Stimulated activated CD8-positive, alpha-beta memory T cell treated with anti-CD3 and anti-CD28 coated beads, Interleukin-4, amount 100 ng/mL, for 4 hours (primary cell): ENCODE data around the gene ENPP3.
"Not testable (repeated sequence)": the region's sequence is repeated elsewhere in the genome, so short reads cannot be mapped to it uniquely, and the experiment has no call there.

Experiments
- DNase-seq, 2 donors: peaks; one replicate each; pipeline ENCODE4 v3.0.0-alpha.2; 2020; ENCODE audit warnings: low read depth in 2 of 2, low spot score in 1 of 2

The ENPP3 gene

DNA sequence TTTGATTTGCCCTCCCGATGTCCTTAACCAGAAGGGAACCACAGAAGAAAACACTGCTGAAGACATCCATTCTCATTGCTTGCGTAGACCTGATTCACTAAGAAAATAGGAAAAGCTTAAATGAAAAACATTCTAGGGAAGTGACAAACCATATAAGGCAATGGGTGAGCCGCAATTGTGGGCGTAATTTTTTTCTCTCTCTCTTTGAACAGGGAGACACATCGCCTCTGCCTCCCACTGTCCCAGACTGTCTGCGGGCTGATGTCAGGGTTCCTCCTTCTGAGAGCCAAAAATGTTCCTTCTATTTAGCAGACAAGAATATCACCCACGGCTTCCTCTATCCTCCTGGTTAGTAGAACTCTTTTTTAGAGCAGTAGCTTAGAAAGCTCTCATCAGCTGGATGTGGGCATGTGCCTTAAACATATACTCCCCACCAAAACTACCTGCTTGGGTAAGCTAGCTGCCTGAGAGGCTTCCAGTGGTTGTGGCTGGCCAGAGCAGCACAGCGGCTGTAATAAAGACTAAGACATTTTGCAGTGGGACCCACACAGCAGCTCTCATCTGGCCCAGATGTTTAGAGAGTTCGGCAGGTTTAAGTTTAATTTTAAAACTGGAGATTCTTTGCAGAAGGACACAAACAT is 96.4 kb downstream of the ENPP3 start:
- no peak for DNase-seq

DNA sequence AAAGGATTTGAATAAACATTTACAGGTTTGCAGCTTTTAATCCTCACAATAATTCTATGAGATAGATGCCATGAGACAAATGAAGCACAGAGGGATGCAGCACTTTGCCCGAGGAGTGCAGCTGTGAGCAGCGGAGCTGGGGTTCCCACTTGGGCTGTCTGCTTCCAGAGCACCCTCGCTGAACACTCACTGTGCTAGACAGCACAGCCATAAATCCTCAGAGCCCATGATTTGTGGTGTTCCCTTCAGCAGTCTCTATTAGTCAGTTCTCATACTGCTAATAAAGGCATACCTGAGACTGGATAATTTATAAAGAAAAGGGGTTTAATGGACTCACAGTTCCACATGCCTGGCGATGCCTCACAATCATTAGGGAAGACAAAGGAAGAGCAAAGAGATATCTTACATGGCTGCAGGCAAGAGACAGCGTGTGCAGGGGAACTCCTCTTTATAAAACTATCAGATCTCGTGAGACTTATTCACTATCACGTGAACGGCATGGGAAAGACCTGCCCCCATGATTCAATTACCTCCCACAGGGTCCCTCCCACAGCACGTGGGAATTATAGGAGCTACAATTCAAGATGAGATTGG is 99.0 kb downstream of the ENPP3 start:
- DNase-seq: no peak

DNA sequence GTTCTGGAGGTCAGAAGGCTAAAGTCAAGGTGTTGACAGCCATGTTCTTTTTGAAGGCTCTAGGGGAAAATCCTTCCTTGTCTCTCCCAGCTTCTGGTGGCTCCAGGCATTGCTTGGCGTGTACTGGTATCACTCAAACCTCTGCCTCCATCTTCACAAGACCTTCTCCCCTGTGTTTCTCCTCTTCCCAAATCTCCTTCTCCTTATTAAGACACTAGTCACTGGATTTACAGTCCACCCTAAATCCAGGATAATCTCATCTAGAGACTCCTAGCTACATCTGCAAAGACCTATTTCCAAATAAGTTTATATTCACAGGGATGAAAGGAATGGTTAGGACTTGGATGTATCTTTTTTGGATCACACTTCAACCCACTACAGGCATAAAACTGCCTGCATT is 99.7 kb downstream of the ENPP3 start:
- DNase-seq: no peak

DNA sequence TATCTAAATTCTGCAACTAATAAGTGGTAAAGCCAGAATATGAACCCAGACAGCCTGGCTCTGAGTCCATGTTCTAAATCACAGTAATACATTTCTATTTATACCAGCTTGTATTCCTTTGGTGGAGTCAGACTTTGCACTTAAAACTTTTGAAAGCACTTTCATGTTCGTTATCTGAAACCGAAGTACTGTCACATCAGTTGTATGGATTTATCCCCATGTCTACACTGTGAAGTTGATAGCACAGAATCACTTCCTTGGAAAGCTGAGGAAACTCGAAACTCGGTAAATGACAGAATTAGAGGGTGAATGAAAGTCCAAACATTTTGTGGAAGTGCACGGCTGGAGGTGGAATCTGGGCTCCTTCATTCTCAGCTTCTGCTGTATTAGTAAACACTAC is 102.0 kb downstream of the ENPP3 start:
- no peak for DNase-seq

DNA sequence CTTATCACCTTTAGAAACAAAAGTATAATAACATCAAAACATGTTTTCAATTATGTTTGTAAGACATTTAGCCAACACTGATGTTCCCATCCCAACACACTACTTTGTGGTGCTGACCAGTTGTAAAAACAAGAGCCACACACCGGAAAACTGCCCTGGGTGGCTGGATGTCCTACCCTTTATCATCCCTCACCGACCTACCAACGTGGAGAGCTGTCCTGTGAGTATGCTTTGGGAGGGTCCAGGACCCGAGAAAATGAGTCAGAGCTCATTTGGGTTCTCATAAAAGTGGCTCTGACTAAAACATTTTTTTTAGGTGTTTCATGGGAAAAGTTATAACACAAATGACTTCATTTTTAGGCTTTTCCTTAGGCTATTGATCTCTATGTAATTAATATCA is 103.1 kb downstream of the ENPP3 start:
- DNase-seq: no peak

DNA sequence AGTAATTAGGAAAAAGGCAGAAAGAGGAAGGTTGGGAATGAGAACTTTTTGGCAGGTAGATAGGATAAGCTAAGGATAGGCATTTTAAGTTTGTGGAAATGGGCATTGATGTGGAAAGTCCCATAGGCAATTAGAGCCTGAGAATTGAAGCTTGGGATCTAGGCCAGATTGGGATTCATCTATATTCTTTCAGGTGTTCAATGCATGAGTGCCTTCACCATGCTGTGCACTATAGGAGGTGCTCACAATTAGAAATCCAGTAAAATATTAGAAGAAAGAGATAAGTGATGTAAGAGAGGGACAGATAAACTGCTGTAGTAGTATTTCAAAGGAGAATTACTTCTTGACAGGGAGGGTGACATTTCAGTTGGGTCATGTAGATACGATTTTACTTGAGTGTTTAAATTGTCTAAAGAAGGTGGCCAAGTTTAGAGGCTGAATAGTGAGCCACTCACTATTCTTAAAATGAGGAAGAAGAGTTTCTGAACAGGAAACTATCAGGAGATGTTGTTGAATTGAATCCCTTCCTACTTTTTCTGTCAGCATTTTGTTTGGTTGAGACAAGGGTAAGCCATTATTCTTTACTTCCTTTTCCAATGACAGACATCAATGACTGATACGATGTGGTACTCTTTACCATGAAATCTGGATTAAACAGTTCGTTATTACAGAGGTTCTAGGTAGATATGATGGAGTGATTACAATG is 104.7 kb downstream of the ENPP3 start:
- no peak for DNase-seq

DNA sequence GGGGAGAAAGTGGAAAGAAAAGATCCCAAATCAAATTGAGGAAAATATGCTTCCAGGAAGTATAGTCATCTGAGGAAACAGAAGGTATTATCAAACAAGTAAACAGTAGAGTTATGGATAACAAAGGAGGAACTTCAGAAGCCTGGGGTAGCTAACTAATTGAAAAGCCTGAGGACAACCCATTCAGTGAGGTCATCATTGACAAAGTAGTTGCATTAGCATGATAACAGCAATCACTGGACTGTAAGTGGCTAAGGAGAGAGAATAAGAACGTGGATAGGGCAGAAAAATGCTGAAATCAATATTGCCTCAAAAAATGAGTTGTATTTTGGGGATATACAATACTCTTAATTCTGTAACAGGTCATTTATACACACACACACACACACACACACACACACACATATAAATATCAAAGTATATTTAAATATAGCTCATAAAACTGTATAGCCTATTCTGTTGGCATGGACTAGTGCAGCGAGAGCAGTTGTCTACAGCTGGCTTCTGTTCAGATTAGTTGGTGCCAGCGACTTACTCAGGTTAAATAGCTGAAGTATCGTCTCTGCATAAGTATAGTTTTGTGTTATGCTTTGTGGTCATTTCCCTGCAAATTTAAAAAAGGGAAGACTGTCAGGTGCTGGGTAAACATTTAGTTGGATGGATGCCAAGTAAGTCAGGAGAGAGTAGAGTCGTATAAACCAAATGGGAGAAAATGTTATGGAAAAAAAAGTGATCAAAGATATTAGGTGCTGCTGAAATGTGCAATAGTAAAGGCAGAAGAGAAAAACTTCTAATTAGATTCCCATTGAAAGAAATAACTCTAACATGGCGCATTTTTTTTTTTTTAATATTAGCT is 107.6 kb downstream of the ENPP3 start:
- DNase-seq: no peak

DNA sequence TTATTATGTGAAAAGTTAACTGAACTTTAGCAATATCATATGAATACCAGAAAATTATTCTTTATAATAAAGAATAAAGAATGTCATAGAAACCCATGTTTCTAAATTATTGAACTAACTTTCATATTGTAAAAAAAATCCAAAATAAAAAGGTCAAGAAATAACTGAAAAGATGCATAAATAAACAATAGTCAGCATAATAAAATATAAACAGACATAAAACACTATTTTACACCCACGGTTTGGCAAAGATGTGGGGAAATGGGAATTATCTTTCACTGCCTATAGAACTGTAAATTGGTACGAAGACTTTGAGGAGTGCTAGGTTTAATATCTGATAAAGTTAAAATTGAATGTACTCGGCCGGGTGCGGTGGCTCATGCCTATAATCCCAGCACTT is 108.4 kb downstream of the ENPP3 start:
- no peak for DNase-seq

DNA sequence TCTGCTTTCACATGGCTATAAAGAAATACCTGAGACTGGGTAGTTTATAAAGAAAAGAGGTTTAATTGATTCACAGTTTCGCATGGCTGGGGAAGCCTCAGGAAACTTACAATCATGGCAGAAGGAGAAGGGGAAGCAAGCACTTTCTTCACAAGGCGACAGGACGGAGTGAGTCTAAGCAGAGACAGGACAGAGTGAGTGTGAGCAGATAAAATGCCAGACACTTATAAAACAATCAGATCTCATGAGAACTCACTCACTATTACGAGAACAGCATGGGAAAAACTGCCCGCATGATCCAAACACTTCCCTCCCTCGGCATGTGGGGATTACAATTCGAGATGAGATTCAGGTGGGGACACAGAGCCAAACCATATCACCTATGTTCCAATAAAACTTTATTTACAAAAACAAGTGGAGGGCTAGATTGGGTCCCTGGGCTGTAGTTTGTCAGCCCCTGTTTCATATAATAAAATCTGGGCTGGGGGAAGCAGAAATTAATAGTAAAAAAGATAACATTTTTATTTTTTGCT is 110.8 kb downstream of the ENPP3 start:
- no peak for DNase-seq

DNA sequence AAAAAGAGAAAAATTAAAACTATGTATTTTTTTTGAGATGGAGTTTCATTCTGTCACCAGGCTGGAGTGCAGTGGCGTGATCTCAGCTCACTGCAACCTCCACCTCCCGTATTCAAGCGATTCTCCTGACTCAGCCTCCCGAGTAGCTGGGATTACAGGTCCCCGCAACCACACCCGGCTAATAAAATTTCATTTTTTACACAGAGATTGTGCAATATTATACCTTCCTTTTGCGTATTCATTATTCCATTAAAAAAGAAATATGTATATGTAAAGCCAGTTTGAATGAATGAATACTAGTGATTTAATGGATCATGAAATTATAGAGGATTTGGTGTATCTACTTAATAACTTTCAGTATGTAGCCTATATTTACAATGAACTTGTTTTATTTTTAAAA is 111.9 kb downstream of the ENPP3 start:
- no peak for DNase-seq

DNA sequence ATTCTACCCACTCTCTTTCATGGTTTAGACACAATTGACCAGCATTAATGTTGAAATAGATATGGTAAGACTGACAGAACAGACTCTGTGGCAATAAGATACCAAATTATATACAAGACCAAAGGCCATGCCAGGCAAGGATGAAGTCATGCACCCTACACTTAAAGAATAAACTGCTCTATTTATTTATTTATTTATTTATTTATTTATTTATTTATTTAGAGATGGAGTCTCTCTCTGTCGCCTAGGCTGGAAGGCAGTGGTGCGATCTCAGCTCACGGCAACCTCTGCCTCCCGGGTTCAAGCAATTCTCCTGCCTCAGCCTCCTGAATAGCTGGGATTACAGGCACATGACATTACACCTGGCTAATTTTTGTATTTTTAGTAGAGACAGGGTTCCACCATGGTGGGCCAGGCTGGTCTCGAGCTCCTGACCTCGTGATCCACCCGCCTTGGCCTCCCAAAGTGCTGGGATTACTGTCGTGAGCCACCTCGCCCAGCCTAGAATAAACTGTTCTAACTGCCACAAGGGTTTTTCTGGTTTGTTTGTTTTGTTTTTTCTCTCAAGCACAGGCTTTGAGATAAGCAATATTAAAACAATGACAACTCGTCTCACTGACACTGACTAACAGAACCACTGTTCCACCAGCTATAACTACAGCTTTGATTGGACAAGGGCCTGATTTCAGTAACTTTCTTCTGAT is 114.1 kb downstream of the ENPP3 start:
- DNase-seq: not testable (repeated sequence)

DNA sequence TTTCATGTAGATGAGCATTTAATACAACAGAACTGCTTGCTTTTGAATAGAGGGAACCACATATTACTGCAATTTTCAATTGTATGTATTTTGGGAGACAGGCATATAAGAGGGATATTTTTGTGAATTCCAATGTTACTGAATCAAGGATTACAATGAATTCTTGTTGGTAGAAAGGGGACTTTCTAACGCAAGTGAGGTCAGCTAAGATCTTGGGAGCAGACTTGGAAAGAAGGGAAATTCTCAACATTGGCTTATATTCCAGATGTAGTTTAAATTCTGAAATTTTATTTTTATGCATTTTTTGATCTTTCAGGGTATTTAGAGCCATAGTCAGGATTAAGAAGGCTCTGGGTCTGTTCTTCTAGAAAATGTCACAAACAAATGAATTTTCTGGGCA is 117.0 kb downstream of the ENPP3 start:
- DNase-seq: no peak

DNA sequence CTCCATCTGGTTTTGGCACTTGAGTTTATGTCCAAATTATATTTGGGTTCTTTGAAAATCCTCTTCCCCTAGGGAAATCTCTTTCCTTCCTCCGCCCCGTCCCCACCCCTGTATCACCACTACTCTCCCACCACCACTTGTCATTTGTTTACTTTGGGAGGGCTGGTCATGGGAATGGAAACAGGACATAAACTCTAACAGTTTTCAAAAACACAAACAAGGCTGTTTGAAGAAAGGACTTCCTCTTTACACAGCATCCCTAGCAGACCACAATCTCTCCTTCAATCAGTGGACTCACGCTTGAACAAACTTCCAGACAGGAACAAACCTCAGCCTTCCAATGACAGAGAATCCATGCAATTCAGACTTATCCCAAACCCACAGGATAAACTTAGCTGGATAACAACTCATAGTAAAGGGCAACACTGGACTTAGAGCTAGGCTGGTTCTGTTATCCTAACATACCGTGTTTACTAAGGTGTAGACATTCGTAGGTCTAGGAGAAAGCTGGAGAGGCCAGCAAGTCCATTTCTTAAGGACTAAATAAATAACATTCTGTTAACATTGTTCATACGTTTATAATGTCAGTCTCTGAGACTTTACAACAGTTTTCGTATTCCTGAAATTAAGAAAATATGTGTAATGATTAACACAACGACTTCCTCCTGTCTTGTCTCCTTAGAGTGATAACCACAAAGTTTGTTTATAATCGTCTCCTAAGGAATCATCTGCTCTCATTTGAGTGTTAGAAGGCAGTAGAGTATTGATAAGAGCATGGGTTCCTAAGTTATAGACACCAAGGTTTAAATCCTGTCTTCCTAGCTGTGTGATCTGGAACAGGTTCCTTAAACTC is 117.8 kb downstream of the ENPP3 start:
- DNase-seq: no peak

DNA sequence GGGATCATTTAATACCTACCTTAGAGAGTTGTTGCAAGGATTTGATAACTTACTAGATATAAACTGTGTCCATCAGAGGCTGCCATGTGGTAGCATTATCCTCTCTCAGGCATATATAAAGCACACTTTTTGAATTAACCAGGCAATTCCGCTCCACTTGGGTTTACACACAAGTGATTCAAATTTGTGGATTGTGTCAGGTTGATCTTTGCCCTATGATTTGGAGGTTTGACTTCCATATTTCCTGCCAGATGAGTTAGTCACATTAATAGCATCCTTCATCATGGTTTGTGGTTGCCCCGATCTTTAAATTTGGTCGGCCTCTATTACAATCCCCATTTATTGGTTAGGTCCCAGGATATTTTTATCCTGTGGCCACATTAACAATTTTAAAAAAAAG is 118.5 kb downstream of the ENPP3 start:
- no peak for DNase-seq

DNA sequence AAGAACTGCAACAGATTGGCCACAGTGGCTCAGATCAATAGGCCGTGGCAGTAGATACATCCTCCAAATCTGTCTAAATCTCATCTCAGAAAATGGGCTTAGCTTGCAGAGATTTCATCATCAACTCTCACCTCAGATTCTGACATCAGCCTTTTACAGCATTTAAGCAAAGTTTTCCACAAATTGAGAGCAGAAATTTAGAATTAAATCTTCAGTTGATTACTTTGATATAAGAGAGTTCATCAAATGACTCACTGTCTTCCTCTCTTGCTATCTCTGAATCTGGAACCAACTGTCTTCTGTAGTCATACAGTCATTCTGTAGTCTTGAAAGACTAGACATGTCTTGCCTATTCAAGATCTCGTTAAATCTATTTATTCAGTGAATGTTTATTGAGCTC is 118.9 kb downstream of the ENPP3 start:
- DNase-seq: no peak

DNA sequence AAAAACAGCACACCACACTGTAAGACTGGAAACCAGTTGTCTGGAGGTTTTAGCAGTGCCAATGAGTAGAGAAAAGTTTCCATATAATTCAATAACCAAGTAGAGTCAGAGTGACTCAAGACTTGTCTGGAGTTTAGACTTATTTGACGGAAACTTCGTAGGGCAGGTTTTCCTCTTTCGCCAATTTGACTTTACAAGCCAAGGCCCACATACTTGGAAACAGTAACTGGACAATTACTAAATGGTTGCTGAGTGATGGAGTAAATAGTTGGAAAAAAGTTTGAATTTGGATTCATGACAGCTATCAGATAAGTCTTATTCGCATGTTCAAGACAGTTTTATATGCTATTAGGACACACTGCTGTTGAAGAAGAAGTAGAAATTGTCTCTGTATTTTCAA is 121.8 kb downstream of the ENPP3 start:
- no peak for DNase-seq

DNA sequence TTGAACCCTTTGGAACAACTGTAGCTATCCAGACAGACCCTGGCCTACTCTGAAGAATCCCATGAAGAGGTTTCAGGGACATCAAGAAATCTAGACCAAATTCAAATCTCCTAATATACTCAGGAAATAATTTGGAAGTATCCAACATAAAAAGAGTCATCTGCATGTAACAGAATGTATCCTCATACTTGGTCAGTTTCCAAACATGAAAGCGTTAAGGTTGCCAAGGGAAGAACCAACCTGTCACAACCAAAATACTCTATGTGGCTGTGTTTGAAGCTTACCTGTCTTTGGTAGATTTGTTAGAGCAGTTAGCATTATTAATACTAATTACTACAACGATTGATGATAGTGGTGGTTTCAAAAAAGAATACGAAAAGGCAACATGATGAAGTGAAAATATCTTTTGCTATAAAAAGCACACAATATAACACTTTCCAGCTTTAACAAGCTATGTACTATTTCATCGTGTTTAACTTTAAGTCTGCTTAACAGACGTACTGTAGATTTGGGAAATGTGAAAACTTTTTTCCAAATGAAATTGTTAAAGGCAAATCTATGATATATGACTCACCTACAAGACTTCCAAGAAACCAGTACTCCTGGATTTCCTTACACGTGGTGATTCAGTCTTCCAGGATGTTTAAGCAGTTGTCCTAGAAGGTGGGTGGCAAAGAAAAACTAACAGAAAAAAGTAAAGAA is 124.1 kb downstream of the ENPP3 start:
- no peak for DNase-seq

DNA sequence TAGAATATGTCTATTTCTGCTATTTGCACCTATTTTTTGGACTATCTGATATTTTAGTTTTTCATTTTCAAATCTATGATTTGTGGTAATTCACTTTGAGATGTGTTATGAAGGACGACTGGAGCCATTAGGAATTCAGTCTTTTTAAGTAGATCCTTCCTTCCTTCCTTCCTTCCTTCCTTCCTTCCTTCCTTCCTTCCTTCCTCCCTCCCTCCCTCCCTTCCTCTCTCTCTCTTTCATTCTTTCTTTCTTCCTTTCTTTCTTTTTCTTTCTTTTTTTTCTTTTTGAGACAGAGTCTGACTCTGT is 124.6 kb downstream of the ENPP3 start:
- DNase-seq: no peak

DNA sequence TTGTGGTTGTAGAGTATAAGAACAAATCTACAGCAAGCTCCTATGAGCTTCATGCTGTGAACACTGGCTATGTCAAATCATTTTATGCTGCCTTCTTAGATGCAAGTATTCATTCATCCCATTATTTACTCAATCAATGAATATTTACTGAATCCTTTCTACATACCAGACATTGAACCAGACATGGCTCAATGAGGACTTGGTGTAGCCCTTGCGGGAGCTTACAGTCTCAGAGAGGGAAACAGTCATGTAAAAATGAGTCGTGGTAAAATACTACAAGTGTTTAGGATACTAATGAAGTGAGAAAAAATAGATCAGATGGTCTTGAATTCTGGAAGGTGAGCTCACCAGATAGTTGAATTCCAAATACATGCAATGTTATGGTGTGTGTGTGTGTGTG is 125.9 kb downstream of the ENPP3 start:
- no peak for DNase-seq

DNA sequence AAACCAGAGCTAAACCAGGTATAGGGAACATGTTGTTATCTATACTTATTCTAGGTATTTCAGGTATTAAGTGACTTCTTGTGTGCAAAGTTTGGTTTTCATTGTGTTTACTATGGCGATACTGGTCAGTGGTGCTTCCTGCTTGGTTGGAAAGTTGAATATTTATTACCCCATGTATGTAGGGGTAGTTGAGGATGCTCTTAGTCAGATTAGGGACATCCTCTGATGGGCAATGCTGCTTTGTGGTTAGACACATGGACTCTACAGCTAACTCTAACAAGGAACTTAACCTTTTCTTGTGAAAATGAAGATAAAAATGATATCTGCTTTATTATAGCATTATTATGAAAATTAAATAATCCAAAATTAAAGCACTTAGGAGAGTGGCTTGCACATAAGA is 126.6 kb downstream of the ENPP3 start:
- DNase-seq: no peak
